ENCODE measurements around the gene SEPHS1.
"Not testable (repeated sequence)": the region's sequence is repeated elsewhere in the genome, so short reads cannot be mapped to it uniquely, and the experiment has no call there.

Gene SEPHS1

DNA sequence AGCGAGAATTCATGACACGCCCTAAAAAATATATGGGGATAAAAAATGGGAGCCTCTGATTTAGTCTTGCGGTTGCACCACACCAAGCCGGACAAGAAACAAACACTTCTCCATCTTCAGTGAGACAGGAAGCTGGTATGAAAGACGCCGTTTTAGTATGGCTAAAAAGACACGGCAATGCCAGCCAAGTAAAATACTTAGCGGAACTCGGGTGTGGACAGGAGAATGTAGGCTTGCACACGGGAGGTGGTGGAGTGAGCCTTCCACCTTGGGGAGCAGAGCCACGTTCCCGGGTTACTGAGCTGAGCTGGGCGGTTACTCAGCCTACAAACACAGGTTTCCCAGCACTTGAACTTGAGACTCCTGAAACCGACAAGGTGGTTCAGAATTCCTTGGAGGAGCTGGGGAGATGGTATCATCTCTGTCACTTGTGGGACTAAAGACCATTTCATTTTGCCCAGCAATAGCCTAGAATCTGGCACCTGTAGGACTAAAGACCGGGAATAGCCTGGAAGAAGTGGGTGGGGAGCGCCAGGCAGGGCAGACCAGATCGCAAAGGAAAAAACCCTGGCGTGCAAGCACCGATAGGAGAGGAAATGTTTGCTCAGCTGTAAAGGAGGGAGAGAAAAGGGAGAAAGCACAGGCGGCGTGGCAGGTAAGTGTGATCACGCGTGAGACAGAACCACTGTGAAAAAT lies 34.8 kb upstream of the SEPHS1 start:
- peak overlapping the region; percentile 82 for H3K4me2 ChIP-seq (ENCODE audit: low read length)
- no peaks in the 10 kb centered on the region for H3K36me3 ChIP-seq (ENCODE audit: insufficient read depth, low read length)
- H3K4me3 ChIP-seq (ENCODE audit: low read length): peak overlapping the region; percentile 52
- peaks cover 24% of the 10 kb centered on the region for H3K27me3 ChIP-seq (ENCODE audit: control insufficient read depth, insufficient read depth, low read length)
- peaks cover 16% of the 10 kb centered on the region for H3K4me1 ChIP-seq (ENCODE audit: control insufficient read depth, insufficient read depth, low read length)
- H3K9ac ChIP-seq (ENCODE audit: low read depth, low read length): no peak overlapping the region
- no peaks in the 10 kb centered on the region for H3K9me3 ChIP-seq (replicated peaks; ENCODE audit: low read length)

DNA sequence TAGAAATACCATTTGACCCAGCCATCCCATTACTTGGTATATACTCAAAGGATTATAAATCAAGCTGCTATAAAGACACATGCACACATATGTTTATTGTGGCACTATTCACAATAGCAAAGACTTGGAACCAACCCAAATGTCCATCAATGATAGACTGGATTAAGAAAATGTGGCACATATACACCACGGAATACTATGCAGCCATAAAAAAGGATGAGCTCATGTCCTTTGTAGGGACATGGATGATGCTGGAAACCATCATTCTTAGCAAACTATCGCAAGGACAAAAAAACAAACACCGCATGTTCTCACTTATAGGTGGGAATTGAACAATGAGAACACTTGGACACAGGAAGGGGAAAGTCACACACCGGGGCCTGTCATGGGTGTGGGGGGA lies 31.0 kb upstream of the SEPHS1 start:
- H3K9me3 ChIP-seq (replicated peaks; ENCODE audit: low read length); H3K4me3 ChIP-seq (ENCODE audit: low read length); H3K4me1 ChIP-seq (ENCODE audit: control insufficient read depth, insufficient read depth, low read length); H3K4me2 ChIP-seq (ENCODE audit: low read length); H3K36me3 ChIP-seq (ENCODE audit: insufficient read depth, low read length); H3K9ac ChIP-seq (ENCODE audit: low read depth, low read length): not testable (repeated sequence)
- peaks cover 33% of the 10 kb centered on the region for H3K27me3 ChIP-seq (ENCODE audit: control insufficient read depth, insufficient read depth, low read length)

DNA sequence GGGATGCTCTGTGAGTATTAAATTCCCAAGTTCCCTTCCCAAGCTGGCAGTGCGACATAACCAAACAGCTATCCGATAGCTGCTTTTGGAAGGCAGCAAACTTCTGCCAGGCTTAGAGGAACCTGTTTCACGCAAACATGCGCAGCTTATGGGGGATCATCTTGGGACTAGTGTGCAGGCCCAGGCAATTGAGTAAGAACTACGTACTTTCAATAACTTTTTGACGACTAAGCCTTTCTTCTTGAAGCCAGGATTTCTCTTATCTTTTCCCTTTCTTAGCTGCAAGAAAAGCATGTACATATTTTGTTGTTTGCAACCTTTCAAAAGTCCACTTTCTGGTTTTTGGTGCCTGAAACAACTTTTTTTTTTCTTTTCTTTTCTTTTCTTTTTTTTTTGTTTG lies 28.7 kb upstream of the SEPHS1 start:
- no peak overlapping the region for H3K9ac ChIP-seq (ENCODE audit: low read depth, low read length)
- H3K27me3 ChIP-seq (ENCODE audit: control insufficient read depth, insufficient read depth, low read length): peaks cover 17% of the 10 kb centered on the region
- H3K36me3 ChIP-seq (ENCODE audit: insufficient read depth, low read length): no peaks in the 10 kb centered on the region
- no peaks in the 10 kb centered on the region for H3K4me1 ChIP-seq (ENCODE audit: control insufficient read depth, insufficient read depth, low read length)
- no peaks in the 10 kb centered on the region for H3K9me3 ChIP-seq (replicated peaks; ENCODE audit: low read length)
- H3K4me2 ChIP-seq (ENCODE audit: low read length): no peak overlapping the region
- no peak overlapping the region for H3K4me3 ChIP-seq (ENCODE audit: low read length)

DNA sequence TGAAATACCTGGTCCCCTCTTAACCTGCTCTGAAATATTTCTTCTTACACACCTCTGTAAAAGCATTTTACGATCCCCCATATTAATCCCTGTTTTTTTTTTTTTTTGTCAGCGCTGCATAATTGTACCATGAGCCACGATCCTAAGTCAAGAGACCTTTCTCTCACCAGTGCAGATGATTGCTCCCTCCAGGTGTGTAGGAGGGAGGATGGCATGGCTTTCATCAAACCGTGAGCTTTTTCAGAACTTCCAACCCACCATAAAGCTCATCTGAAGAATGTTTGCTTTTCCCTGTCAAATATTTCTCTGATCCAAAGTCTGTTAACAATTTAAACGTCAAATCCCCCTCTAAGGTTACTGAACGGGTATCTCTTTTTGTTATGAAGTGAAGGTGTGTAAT lies 28.2 kb upstream of the SEPHS1 start:
- no peak overlapping the region for H3K4me3 ChIP-seq (ENCODE audit: low read length)
- H3K4me1 ChIP-seq (ENCODE audit: control insufficient read depth, insufficient read depth, low read length): no peaks in the 10 kb centered on the region
- peaks cover 15% of the 10 kb centered on the region for H3K27me3 ChIP-seq (ENCODE audit: control insufficient read depth, insufficient read depth, low read length)
- H3K9ac ChIP-seq (ENCODE audit: low read depth, low read length): no peak overlapping the region
- H3K4me2 ChIP-seq (ENCODE audit: low read length): no peak overlapping the region
- H3K36me3 ChIP-seq (ENCODE audit: insufficient read depth, low read length): no peaks in the 10 kb centered on the region
- no peaks in the 10 kb centered on the region for H3K9me3 ChIP-seq (replicated peaks; ENCODE audit: low read length)

DNA sequence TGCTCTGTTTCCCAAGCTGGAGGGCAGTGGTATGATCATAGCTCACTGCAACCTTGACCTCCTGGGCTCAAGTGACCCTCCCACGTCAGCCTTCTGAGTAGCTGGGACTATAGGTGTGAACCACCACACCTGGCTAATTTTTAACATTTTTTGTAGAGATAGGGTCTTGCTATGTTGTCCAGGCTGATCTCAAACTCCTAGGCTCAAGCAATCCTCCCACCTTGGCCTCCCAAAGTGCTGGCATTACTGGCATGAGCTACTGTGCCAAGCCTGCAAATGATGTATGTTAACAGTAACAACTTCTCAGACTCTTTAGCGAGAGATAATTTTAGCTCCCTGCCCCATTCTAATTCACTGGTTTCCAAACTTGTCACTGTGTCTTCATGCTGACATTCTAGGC lies 27.7 kb upstream of the SEPHS1 start:
- Histone ChIP-seq H3K4me2 (ENCODE audit: low read length) (no peak overlapping the region), H3K9ac (ENCODE audit: low read depth, low read length) (no peak overlapping the region), H3K4me3 (ENCODE audit: low read length) (no peak overlapping the region), H3K36me3 (ENCODE audit: insufficient read depth, low read length) (no peaks in the 10 kb centered on the region), H3K27me3 (ENCODE audit: control insufficient read depth, insufficient read depth, low read length) (peaks cover 15% of the 10 kb centered on the region), H3K4me1 (ENCODE audit: control insufficient read depth, insufficient read depth, low read length) (no peaks in the 10 kb centered on the region), H3K9me3 (replicated peaks; ENCODE audit: low read length) (no peaks in the 10 kb centered on the region)

DNA sequence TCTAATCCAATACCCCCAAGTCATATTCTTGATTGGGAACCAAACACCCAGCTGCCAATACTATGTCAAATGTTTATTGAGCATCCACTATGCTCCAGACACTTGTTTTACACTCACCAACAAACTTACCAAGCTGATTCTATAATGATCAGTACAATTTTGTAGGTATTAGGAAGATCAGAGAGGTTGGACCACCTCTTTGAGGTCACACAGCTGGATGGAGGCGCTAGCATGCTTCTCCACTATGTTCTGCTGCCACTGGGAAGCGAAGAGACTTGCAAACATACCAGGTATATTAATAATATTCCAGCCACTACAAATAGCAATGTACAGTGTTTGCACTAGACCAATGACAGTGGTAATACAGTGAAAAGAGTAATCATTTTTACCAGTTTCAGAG lies 25.6 kb upstream of the SEPHS1 start:
- Histone ChIP-seq H3K4me2 (ENCODE audit: low read length) (no peak overlapping the region), H3K4me3 (ENCODE audit: low read length) (no peak overlapping the region)

DNA sequence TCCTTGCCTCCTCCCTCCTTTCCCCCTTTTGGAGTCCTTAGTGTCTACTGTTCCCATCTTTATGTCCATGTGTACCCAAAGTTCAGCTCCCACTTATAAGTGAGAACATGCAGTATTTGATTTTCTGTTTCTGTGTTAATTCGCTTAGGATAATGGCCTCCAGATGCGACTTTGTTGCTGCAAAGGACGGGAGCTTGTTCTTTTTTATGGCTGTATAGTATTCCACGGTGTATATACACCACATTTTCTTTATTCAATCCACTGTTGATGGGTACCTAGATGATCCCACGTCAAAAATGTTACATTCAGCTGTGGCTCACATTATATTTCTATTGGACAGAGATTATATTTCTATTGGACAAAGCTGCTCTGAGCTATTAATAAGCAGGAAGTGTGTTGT lies 24.4 kb upstream of the SEPHS1 start:
- H3K4me1 ChIP-seq (ENCODE audit: control insufficient read depth, insufficient read depth, low read length): no peaks in the 10 kb centered on the region

More for the DNA sequence above, 25.6 kb upstream of the SEPHS1 start:
- H3K9me3 ChIP-seq (replicated peaks; ENCODE audit: low read length): no peaks in the 10 kb centered on the region
- H3K9ac ChIP-seq (ENCODE audit: low read depth, low read length): no peak overlapping the region
- H3K36me3 ChIP-seq (ENCODE audit: insufficient read depth, low read length): no peaks in the 10 kb centered on the region
- H3K4me1 ChIP-seq (ENCODE audit: control insufficient read depth, insufficient read depth, low read length): no peaks in the 10 kb centered on the region
- peaks cover 12% of the 10 kb centered on the region for H3K27me3 ChIP-seq (ENCODE audit: control insufficient read depth, insufficient read depth, low read length)

DNA sequence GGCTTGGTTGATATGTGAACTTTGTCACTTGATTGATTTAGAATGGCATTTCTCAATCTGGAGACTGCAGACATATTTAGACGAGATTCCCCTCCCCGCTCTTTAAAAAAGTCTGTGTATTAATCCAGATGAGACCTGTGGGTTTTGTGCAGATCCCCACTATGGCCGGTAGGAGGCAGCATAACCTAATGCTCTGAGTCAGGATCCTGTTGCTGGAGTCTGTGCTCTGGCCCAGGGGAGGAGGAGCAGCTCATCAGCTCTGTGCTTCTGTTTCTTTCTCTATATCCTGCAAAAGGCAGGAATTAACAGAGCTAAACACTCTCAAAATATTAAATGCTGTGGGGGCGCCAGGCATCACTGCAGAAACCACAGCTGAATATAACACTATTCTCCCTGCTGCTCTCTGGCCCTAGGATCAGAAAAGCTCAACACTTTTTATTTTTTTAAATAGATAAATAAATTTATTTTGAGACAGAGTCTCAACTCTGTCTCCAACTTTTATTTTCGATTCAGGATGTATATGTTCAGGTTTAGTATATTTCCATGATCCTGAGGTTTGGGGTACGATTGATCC lies 23.9 kb upstream of the SEPHS1 start:
- no peak overlapping the region for H3K9ac ChIP-seq (ENCODE audit: low read depth, low read length)
- no peak overlapping the region for H3K4me2 ChIP-seq (ENCODE audit: low read length)
- no peaks in the 10 kb centered on the region for H3K36me3 ChIP-seq (ENCODE audit: insufficient read depth, low read length)
- H3K9me3 ChIP-seq (replicated peaks; ENCODE audit: low read length): no peaks in the 10 kb centered on the region
- H3K4me3 ChIP-seq (ENCODE audit: low read length): no peak overlapping the region
- H3K4me1 ChIP-seq (ENCODE audit: control insufficient read depth, insufficient read depth, low read length): no peaks in the 10 kb centered on the region
- peaks cover 12% of the 10 kb centered on the region for H3K27me3 ChIP-seq (ENCODE audit: control insufficient read depth, insufficient read depth, low read length)

More for the DNA sequence above, 24.4 kb upstream of the SEPHS1 start:
- Histone ChIP-seq H3K27me3 (ENCODE audit: control insufficient read depth, insufficient read depth, low read length) (peaks cover 12% of the 10 kb centered on the region), H3K9me3 (replicated peaks; ENCODE audit: low read length) (no peaks in the 10 kb centered on the region), H3K36me3 (ENCODE audit: insufficient read depth, low read length) (no peaks in the 10 kb centered on the region), H3K9ac (ENCODE audit: low read depth, low read length) (no peak overlapping the region), H3K4me3 (ENCODE audit: low read length) (no peak overlapping the region), H3K4me2 (ENCODE audit: low read length) (no peak overlapping the region)

DNA sequence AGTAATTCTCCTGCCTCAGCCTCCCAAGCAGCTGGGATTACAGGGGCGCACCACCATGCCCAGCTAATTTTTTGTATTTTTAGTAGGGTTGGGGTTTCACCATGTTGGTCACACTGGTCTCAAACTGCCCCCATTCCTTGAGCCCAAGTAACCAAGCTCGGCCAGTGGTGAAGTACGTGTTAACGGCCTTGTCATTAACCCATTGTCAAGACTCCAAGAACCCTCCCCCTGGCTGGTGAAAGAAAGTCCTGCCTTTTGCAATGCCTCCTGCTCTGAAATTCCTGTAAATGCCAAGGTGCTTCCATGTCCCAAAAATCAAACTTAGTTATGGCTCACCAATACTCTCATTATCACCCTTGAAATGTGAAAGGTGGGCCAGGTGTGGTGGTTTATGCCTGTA lies 18.8 kb upstream of the SEPHS1 start:
- Histone ChIP-seq H3K4me2 (ENCODE audit: low read length) (no peak overlapping the region), H3K4me1 (ENCODE audit: control insufficient read depth, insufficient read depth, low read length) (no peaks in the 10 kb centered on the region), H3K9ac (ENCODE audit: low read depth, low read length) (no peak overlapping the region), H3K4me3 (ENCODE audit: low read length) (no peak overlapping the region), H3K36me3 (ENCODE audit: insufficient read depth, low read length) (no peaks in the 10 kb centered on the region), H3K27me3 (ENCODE audit: control insufficient read depth, insufficient read depth, low read length) (peaks cover 6% of the 10 kb centered on the region), H3K9me3 (replicated peaks; ENCODE audit: low read length) (no peaks in the 10 kb centered on the region)

DNA sequence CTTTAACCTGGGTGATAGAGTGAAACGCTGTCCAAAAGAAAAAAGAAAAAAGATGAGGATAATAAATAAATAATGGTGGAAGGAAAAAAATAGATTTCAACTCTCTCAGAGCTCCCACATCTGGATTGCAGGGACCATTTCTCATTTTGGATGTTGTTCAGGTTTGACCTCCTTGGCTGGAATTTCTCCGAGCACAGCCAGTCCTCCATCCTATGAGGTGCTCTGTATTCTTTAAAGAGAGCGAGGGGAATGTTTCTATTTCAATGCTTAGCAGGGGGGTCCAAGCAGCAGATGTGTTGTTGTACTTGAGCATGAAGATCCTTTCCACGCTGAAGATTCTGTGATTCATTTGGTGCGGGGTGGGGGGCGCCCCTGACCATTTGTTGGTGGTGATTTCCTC lies 17.7 kb upstream of the SEPHS1 start:
- H3K4me3 ChIP-seq (ENCODE audit: low read length): no peak overlapping the region
- H3K9me3 ChIP-seq (replicated peaks; ENCODE audit: low read length): no peaks in the 10 kb centered on the region
- no peaks in the 10 kb centered on the region for H3K4me1 ChIP-seq (ENCODE audit: control insufficient read depth, insufficient read depth, low read length)
- peaks cover 6% of the 10 kb centered on the region for H3K27me3 ChIP-seq (ENCODE audit: control insufficient read depth, insufficient read depth, low read length)
- H3K9ac ChIP-seq (ENCODE audit: low read depth, low read length): no peak overlapping the region
- H3K36me3 ChIP-seq (ENCODE audit: insufficient read depth, low read length): no peaks in the 10 kb centered on the region
- no peak overlapping the region for H3K4me2 ChIP-seq (ENCODE audit: low read length)

DNA sequence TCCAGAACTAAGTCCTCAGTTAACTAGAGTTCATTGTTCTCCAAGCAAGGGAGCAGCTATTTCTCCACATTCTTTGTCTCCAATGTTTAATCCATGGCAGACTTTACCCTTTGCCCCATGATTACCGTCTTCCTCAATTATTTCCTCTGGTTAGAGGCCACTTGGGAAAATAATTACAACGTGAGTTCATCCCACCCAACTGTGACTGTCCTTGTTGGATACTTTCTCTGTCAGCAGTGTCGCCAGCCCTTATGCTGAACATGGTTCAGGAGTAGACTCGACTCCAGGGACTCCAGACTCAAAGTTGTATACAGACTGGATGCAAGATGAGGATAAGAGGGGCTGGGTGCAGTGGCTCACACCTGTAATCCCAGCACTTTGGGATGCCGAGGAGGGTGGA lies 17.1 kb upstream of the SEPHS1 start:
- Histone ChIP-seq H3K4me2 (ENCODE audit: low read length) (no peak overlapping the region), H3K9ac (ENCODE audit: low read depth, low read length) (no peak overlapping the region), H3K36me3 (ENCODE audit: insufficient read depth, low read length) (no peaks in the 10 kb centered on the region), H3K9me3 (replicated peaks; ENCODE audit: low read length) (no peaks in the 10 kb centered on the region), H3K4me3 (ENCODE audit: low read length) (no peak overlapping the region), H3K27me3 (ENCODE audit: control insufficient read depth, insufficient read depth, low read length) (peaks cover 6% of the 10 kb centered on the region), H3K4me1 (ENCODE audit: control insufficient read depth, insufficient read depth, low read length) (no peaks in the 10 kb centered on the region)

DNA sequence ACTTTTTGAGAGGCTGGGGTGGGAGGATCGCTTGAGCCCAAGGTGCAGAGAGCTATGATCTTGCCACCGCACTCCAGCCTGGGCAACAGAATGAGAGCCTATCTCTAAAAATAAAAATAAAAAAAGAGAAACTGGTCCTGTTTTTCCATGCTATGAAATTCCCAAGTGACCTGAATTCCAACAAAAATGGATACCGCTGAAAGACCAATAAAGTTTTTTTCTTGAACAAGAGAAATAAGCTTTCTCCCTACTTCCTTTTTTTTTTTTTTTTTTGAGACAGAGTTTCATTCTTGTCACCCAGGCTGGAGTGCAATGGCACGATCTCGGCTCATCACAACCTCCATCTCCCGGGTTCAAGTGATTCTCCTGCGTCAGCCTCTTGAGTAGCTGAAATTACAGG lies 12.5 kb upstream of the SEPHS1 start:
- no peaks in the 10 kb centered on the region for H3K4me1 ChIP-seq (ENCODE audit: control insufficient read depth, insufficient read depth, low read length)
- no peak overlapping the region for H3K4me3 ChIP-seq (ENCODE audit: low read length)
- H3K9ac ChIP-seq (ENCODE audit: low read depth, low read length): no peak overlapping the region
- no peaks in the 10 kb centered on the region for H3K36me3 ChIP-seq (ENCODE audit: insufficient read depth, low read length)
- no peak overlapping the region for H3K4me2 ChIP-seq (ENCODE audit: low read length)
- no peaks in the 10 kb centered on the region for H3K9me3 ChIP-seq (replicated peaks; ENCODE audit: low read length)
- H3K27me3 ChIP-seq (ENCODE audit: control insufficient read depth, insufficient read depth, low read length): peaks cover 21% of the 10 kb centered on the region
